ENCODE measurements around the gene NUP98.
"Not testable (repeated sequence)": the region's sequence is repeated elsewhere in the genome, so short reads cannot be mapped to it uniquely, and the experiment has no call there.

NUP98 gene

DNA sequence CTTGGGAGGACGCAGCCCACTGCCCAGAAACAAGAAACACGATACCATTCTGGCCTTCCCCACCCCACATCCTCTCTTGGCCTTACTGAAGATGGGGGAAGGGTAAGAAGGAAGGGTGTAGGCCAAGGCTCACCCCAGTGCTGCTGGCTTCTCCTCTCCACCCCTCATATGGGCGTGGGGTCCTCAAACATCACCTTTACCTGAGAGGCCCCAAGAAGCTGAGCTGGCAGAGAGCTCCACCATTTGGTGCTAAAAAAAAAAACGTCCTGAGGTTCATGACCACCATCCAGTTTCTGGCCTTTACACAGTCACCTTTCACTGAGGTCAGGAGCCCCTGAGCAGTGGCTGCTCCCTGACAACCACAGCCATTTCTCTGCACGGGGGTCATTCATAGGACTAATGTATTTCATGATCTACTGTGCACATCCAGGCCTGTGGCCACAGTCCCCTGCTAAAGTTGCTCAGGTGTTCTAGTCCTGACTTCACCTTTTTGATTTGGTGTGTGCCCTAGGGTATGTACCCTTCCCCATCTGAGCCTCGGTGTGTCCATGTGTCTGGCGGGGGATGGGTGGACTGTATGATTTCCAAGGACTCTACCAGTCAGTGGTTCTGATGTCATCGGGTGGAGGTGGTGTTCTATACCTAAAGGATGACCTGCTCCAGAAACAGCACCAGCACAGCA lies 28.3 kb upstream of the NUP98 start:
- no peak for DNase-seq

DNA sequence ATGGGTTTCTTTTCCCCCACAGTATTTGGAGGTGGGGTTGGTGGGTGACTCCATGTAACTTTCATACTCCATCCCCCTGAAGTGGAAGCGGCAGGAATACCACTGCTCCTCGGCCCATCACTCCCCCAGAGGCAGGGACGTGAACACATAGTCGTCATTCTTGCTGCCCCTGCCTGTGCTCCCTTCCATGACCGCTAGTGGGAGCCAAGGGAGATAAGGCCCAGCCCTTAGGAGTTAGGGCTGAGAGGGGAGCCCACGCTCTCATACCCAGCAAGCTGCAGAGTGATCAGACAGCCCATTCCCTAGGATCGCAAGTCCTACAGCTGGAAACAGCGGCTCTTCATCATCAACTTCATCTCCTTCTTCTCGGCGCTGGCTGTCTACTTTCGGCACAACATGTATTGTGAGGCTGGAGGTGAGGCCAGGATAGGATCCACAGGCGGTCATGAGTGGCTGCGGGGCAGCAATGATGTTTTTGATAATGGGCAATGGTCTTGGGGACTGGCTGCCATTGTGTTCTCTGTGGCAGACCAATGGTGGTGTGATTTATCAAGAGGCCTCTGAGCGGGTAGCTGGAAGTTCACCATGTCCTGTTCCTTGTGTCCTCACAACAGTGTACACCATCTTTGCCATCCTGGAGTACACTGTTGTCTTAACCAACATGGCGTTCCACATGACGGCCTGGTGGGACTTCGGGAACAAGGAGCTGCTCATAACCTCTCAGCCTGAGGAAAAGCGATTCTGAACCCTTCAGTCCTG lies 27.5 kb upstream of the NUP98 start:
- peak; percentile 52 for DNase-seq

DNA sequence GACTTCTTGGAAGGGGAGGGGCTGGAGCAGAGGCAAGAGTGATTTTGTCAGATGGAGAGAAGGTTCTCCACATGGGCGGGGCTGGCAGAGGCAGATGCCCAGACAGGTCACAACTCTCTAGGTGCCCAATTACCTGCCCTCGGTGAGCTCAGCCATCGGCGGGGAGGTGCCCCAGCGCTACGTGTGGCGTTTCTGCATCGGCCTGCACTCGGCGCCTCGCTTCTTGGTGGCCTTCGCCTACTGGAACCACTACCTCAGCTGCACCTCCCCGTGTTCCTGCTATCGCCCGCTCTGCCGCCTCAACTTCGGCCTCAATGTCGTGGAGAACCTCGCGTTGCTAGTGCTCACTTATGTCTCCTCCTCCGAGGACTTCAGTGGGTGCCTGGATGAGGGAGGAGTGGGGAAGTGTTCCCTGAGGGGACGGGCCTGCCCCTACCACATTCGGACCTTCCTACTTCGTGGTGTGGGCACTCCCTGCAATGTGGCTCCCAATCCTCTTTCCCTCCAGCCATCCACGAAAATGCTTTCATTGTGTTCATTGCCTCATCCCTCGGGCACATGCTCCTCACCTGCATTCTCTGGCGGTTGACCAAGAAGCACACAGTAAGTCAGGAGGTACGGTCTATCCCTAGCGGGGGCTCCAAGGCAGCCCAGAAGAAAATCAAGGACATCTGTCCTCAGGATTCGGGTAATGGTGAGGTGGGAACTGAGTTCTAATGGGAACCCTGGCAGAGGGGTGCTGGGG lies 26.6 kb upstream of the NUP98 start:
- no peak for DNase-seq

DNA sequence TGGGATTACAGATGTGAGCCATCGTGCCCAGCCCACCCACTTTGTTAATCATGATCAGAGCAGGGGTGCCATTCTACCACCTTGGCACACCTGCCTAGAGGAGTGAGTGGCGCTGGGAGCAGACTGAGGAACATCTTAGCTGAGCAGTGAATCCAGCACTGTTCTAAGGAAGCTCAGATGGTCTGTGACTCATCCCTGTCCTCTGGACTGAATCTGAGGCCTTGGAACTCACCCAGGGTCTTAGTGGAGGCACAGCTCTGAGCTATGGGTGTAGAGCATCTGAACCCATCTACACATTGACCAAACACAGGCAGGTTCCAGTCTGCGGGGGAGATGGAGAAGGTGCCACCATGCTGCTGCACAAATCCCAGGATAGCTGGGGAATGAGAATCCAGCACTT lies 25.9 kb upstream of the NUP98 start:
- DNase-seq = peak; percentile 72

DNA sequence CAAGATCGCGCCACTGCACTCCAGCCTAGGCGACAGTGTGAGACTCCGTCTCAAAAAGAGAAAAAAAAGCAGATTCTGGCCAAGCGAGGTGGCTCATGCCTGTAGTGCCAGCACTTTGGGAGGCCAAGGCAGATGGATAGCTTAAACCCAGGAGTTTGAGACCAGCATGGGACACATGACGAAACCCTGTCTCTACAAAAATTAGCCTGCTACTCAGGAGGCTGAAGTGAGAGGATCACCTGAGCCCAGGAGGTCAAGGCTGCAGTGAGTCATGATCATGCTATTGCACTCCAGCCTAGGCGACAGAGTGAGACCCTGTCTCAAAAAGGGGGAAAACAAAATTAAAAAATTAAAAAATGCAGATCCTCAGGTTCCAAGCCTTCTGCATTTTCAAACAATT lies 25.0 kb upstream of the NUP98 start:
- DNase-seq = no peak

DNA sequence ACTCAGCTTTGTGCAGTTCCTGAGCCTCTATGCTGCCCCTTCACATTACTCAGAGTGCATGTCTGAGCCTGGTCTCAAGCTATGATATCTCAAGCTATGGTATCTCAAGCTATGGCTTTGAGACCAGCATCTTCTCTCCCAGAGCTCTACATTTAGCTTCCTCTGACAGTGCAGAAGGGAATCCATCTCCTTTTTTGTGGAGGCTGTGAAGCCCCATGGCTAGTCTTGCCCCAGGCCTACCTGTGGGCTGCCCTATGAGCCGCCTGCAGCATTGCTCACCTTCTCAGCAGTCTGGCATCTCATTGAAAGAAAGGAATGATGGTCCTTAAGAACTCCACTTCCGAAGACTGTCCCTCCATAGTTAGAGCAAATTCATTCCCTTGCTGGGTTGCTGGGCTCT lies 23.6 kb upstream of the NUP98 start:
- DNase-seq = no peak

DNA sequence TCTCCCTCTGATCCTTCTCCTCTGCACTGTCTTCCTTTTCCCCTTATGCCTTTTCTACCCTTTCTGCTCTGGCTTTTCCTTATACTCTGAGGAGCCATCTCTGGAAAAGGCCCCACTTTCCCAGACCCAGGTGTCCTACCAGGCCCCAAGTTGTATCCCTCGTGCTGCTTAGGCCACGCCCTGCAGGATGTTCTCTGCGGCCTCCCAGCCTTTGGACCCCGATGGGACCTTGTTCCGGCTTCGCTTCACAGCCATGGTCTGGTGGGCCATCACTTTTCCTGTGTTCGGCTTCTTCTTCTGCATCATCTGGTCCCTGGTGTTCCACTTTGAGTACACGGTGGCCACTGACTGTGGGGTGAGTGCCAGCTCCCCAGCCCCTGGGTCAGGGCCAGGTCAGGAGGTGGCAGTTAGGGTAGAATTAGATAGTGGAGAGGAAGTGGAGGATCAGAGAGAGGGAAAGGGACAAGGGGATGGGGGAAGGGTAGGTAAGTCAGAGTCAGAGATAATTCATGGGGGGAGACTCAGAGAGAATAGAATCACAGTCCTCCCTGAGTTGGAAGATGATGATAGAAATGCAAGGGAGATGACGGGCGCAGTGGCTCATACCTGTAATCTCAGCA lies 19.9 kb upstream of the NUP98 start:
- DNase-seq = no peak

DNA sequence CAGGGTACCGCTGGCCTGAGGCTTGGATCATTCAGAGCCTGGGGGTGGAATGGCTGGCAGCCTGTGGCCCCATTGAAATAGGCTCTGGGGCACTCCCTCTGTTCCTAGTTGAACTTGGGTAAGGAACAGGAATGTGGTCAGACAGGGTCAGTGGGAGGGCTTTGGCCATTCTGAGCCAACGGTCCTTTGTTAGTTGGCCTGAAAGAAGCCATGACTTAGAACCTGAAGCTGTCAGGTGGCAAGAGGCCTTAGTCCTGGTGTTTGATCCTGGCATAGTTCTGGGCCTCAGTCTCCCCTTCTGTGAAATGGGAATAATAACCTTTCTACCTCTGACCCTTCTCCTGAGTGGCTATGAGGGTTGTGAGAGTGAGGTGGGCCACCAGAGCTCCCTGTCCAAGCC lies 19.3 kb upstream of the NUP98 start:
- DNase-seq = no peak

DNA sequence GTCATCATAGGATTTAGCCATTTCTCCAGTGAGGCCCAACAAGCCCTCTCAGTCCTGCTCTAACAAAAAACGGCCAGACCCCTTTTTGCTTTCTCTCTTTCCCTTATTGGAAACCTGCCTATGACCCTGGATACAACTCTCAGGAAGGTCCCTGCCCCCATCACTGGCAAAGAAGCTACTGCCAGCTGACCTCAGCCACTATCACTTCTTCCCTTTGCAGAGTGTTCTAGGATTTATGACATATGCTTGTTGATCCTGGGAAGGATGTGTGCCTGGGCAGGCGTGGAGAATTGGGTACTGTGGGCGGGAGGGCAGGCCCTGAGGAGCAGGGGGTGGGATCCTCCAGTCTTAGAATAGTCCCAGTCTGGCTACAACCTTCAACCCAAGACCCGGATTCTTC lies 18.5 kb upstream of the NUP98 start:
- no peak for DNase-seq

DNA sequence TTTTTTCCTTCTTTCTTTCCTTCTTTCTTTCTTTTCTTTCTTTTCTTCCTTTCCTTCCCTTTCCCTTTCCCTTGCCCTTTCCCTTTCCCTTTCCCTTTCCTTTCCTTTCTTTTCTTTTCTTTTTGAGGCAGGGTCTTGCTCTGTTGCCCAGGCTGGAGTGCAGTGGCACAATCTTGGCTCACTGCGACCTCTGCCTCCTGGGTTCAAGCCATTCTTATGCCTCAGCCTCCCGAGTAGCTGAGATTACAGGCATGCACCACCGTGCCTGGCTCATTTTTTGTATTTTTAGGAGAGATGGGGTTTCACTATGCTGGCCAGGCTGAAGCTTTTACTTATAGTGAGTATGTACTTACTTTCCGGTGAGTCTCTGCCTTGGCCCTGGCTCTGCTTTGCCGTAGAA lies 17.5 kb upstream of the NUP98 start:
- DNase-seq = not testable (repeated sequence)

DNA sequence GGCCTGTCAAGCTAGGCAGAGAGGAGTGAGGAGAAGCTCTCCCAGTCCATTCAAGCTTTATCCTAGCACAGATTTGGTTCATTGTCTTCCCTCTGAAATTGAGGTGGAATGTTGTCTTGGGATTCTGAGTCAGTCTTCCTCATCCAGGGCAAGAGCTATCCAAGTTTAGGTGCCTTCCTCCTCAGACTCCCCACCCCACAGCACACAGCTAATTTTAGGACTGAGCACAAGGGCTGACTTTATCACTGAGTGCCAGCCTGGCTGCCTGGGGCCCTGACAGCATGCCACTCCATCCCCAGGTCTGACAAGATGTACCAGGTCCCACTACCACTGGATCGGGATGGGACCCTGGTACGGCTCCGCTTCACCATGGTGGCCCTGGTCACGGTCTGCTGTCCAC lies 13.6 kb upstream of the NUP98 start:
- no peak for DNase-seq

DNA sequence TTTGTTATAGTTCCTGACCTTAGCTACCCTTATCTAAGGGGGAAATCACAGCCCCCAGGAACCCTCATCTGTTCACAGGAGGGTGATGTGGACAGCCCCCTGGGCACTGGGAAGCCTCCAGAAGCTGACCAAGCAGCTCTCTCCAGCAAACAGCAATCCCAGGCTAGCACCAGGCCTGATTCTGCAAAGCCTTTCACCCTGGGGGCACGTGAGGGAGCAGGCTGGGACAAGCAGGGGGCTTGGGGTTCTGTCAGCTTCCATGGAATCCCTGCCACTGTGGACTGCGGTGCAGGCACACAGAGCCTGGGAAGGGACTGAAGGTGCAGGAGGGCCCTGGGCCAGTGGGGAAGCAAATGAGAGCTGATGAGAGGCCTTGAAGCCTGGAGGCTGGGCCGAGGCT lies 13.1 kb upstream of the NUP98 start:
- no peak for DNase-seq

DNA sequence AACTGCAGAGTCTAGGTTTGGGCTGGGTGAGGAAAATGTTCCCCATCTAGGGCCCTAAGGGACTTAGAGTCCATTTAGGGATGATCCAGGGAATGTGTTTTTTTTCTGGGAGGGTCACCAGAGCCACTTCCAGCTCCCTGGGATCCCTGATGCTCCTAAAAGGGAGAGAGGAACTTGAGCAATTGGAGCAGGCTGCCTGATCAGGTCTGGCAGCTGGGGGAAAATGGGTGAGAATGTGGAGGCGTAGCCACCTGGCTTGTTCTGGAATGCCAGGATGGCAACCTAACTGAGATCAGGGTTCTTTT lies 12.2 kb upstream of the NUP98 start:
- DNase-seq = no peak

DNA sequence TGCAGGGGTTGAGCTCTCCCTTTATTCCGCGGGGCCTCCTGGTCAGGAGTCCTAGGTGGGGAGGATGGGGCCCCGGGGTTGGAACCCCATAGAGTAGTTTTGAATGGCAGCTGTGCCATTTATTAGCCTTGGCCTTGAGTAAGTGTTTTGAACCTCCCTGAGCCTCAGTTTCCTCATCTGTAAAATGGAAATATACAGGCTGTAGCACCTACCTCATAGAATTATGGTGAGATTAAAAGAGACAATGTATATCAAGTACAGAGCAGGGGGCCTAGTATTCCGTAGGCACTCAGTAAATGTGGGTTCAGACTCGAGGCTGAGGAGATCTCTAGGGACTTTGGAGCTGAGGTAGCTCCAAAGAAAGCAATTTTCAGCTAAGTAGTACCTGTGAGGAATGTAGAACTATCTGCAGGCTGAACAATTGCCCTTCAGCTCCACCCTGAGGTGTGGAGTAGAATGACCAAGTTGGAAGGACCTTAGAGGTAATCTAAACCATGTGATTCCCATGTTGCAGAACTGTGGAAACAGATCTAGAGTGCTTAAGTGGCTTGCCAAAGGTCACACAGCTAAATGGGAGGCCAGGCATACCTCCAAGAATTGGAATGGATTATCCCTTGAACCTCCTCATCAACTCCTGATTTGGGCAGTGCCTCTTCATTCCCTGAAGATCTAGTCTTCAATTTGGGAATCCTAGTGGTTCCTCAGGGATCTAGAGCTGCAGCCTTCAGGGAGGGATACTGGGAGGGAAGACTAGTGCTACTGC lies 11.7 kb upstream of the NUP98 start:
- peak; percentile 53 for DNase-seq

DNA sequence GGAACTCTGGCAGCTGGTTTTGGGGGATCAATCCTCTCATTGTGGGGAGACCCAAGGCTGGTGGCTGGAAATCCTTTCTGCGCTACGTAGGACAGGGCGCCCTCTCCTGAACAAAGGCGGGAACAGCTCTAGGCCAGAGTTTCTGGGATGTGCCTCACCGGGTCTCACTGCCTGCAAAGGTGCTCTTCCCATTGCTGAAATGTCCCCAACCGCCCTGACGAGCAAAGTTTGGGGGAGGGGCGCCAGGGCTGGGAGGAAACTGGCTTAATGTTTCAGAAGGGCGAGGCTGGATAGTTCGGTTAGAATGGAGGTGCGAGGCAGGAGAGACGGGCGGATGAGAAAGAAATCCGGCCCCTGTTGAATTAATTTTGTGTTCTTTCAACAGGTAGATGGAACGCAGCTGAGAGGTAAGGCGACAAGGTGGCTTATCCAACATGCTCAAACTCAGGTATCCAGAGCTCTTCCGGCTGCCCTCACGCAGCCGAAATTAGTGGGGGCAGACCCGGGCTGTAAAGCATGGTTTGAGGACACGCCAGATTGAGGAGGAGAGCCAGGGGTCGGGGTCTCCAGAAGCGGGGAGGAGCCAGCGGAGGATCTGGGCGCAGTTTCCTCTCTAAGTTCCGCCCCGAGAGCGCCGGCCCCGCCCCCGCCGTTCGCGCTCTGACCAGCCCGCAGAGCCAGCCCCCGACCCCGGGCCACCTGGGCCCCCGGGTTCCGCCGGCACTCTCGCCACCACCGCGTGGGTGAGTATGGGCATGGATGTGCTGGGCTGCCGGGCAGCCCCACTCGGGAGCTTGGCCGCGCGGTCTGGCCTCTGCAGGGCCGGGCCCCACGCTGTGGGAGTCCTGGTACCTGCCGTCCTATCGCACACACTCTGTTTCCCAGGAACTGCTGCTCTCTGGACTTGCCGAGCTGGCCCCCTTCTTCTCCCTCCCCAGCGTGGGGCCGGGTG lies 10.8 kb upstream of the NUP98 start, which contains the start of gene PGAP2:
Gene PGAP2, plus strand, starts transcription at position 652 of the 952 bp plus-strand sequence. CDS start 2,700 bp downstream, outside the sequence.
- peak; percentile 53 for DNase-seq

DNA sequence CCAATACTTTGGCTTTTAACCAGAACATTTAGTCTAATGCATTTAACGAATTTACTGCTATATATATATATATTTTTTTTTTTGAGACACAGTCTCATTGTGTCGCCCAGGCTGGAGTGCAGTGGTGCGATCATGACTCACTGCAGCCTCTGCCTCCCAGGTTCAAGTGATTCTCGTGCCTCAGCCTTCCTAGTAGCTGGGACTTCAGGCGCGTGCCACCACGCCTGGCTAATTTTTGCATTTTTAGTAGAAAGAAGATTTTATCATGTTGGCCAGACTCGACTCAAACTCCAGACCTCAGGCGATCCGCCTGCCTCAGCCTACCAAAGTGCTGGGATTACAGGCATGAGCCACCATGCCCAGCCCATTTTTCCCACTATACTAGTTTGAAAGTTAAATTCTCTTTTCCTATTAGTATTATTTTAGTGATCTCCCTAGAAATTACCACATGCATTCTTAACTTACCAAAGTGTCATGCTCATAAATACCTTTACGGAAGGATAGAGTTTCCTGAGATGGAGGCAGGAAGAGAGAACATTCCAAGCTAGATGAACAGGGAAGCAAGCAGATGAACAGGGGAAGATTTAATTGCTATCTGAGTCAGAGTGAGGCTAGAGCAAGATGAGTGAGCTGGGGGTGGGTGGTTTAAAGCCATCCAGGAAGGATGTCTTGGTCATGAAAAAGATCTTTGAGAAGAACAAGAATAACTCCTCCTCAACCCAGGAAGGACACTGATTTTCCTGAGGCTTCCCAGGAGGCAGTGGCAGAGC lies 6.6 kb upstream of the NUP98 start:
- DNase-seq = peak; percentile 87

DNA sequence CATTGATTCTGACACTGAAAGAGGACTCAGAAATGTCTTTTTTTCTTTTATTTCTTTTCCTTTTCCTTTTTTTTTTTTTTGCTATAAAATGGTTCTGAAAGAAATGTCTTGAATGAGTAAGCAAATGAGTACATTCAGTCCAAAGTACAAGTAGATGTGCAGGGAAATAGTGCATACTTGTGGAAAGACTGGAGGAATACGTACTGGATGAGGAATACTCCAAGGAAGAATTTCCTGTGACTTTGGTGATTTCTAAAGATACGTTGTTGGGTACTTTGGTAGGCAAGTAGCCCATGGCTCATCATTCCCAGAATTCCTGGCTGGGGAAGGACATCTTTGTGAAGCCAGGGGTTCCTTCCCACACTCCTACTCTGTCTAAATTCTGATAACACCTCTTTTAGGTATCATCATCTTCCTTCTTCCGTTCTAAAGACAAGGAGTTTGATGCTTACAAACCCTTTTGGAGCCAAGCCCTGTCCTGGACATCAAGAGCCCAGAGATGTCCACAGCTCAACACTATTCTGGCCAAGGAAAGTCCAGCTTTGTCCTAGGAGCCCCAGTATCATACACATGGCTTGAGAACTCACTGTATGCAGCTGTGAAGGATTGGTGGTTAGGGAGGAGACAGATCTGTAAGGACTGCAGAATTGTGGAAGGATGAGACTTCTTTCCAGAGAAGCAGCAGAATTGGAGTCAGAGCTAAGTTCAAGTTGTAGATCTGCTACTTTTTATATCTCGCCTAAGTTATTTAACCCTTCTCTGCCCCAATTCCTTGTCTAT lies 4.8 kb upstream of the NUP98 start:
- peak; percentile 76 for DNase-seq

DNA sequence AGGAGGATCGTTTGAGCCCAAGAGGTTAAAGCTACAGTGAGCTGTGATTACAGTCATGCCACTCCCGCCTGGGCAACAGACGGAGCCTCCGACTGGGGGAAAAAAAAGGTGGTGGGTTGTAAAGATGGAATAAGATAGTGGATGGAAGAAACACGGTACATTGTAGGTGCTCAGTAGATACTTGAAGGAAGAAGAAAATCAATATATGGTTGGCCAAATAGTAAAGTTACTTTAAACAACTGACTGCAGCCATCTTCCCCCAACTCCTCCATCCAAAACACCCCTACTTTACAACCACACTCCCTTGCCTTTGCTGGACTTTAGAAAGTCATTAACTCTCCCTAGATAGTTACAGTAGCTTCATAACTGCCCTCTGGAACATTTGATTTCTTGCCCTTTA lies 2.5 kb upstream of the NUP98 start:
- no peak for DNase-seq

DNA sequence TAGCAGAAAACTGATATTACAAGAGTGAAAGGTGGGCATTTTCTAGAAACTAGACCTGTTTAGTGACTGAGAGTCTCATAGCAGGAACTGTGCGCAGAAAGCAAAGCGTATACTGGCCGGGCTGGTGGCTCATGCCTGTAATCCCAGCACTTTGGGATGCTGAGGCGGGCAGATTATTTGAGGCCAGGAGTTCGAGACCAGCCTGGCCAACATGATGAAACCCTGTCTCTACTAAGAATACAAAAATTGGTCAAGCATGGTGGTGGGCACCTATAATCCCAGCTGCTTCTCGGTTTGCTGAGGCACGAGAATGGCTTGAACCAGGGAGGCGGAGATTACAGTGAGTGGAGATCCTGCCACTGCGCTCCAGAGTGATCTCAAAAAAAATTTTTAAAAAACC lies 1.8 kb upstream of the NUP98 start:
- no peak for DNase-seq

DNA sequence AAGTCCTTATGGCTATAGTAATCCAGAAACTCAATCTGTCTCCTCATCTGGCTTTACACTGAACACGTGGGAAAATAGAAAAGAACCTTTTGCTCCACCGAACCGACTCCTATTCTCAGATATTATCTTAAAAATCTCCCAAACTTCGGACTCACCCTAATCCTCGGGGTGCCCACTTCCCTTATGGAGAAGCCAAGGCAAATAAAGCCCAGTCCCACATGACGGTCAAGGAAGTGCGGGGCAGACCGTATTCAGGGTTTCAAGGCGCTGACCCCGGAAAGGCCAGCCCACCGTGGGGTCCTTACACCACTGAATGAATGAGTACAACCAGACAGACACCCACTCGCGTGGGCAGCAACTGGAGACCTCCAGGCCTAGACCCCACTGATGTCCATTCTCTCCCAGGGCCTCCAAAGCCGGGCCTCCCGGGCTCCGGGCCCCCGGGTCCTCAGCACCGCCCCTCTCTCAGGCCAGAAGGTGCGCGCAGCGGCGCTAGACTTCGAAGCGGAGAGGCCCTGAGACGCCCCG lies 489 bp downstream of the NUP98 start:
- no peak for DNase-seq
